Measurements from ENCODE around the gene IL4R. TPM values are rescaled to one million over a fixed set of nuclear protein-coding genes. Genes with fewer than 3 reads are reported as not detected.

IL4R gene
- total and polyA plus RNA-seq, 2 experiments from 2014 or later = 38.1 to 66.1 TPM

GRCh38 chr16:27386674-27387073, 72.9 kb downstream of the IL4R start:
- H3K4me3 ChIP-seq = no peak overlapping the region
- H3K4me1 ChIP-seq (ENCODE audit: low read depth) = no peaks in the 10 kb centered on the region
- no peaks in the 10 kb centered on the region for H3K36me3 ChIP-seq
- H3K9me3 ChIP-seq (ENCODE audit: low read depth) = no peaks in the 10 kb centered on the region
- no peaks in the 10 kb centered on the region for H3K27me3 ChIP-seq
- no peak overlapping the region for H3K27ac ChIP-seq
- DNase-seq (ENCODE audit: low read depth in 1 of 2, low spot score in 1 of 2) = no peak
- TF ChIP-seq CTCF (IDR thresholded peaks at IDR 0.05; ENCODE audit: low read depth, low read length) = no peak

GRCh38 chr16:27387724-27388123, 74.0 kb downstream of the IL4R start:
- no peaks in the 10 kb centered on the region for H3K4me1 ChIP-seq (ENCODE audit: low read depth)
- no peak overlapping the region for H3K4me3 ChIP-seq
- DNase-seq (ENCODE audit: low read depth in 1 of 2, low spot score in 1 of 2) = no peak
- no peak for TF ChIP-seq CTCF (IDR thresholded peaks at IDR 0.05; ENCODE audit: low read depth, low read length)
- H3K27ac ChIP-seq = no peak overlapping the region
- no peaks in the 10 kb centered on the region for H3K9me3 ChIP-seq (ENCODE audit: low read depth)
- no peaks in the 10 kb centered on the region for H3K36me3 ChIP-seq
- no peaks in the 10 kb centered on the region for H3K27me3 ChIP-seq

- DNase-seq (ENCODE audit: low read depth in 1 of 2, low spot score in 1 of 2) = no peak
- no peaks in the 10 kb centered on the region for H3K36me3 ChIP-seq
Measured at GRCh38 chr16:27389272-27389961, 75.6 kb downstream of the IL4R start.

GRCh38 chr16:27390151-27390550, 76.4 kb downstream of the IL4R start:
- no peak for DNase-seq (ENCODE audit: low read depth in 1 of 2, low spot score in 1 of 2)
- no peaks in the 10 kb centered on the region for H3K9me3 ChIP-seq (ENCODE audit: low read depth)
- no peak overlapping the region for H3K4me3 ChIP-seq
- no peak for TF ChIP-seq CTCF (IDR thresholded peaks at IDR 0.05; ENCODE audit: low read depth, low read length)
- H3K27ac ChIP-seq = no peak overlapping the region
- H3K27me3 ChIP-seq = no peaks in the 10 kb centered on the region
- no peaks in the 10 kb centered on the region for H3K36me3 ChIP-seq
- H3K4me1 ChIP-seq (ENCODE audit: low read depth) = no peaks in the 10 kb centered on the region

More at GRCh38 chr16:27389272-27389961, 75.6 kb downstream of the IL4R start:
- Histone ChIP-seq H3K27me3 (no peaks in the 10 kb centered on the region), H3K4me3 (no peak overlapping the region), H3K27ac (no peak overlapping the region), H3K4me1 (ENCODE audit: low read depth) (no peaks in the 10 kb centered on the region), H3K9me3 (ENCODE audit: low read depth) (no peaks in the 10 kb centered on the region)
- no peak for TF ChIP-seq CTCF (IDR thresholded peaks at IDR 0.05; ENCODE audit: low read depth, low read length)

- TF ChIP-seq CTCF (IDR thresholded peaks at IDR 0.05; ENCODE audit: low read depth, low read length) = no peak
- Histone ChIP-seq H3K27ac (no peak overlapping the region), H3K4me1 (ENCODE audit: low read depth) (no peaks in the 10 kb centered on the region), H3K27me3 (no peaks in the 10 kb centered on the region), H3K4me3 (no peak overlapping the region), H3K36me3 (no peaks in the 10 kb centered on the region), H3K9me3 (ENCODE audit: low read depth) (no peaks in the 10 kb centered on the region)
- DNase-seq (ENCODE audit: low read depth in 1 of 2, low spot score in 1 of 2) = no peak
Measured at GRCh38 chr16:27392671-27393070, 78.9 kb downstream of the IL4R start.
